Stomach (tissue), 4 donors: ENCODE results near the gene STK39.

Experiments used
- POLR2A ChIP-seq, 4 donors: fragments of 450-650 bp; IDR thresholded peaks; one replicate each; pipeline ENCODE4 v1.6.1; 2016; ENCODE audit warnings: antibody characterized with exemption in 4 of 4, control low read depth in 2 of 4, mild to moderate bottlenecking in 1 of 4, moderate library complexity in 1 of 4
- TF ChIP-seq, protein P1 (sequence below), 7 experiments: fragments of 450-650 bp in 4 of 7; fragments of 200-600 bp in 3 of 7; sonication (generic) in 3 of 7; IDR thresholded peaks; one replicate each; pipeline ENCODE4 v1.5.1; 2016 to 2019; ENCODE audit warnings: antibody characterized with exemption in 7 of 7, control low read depth in 2 of 7, mild to moderate bottlenecking in 1 of 7

DNA sequence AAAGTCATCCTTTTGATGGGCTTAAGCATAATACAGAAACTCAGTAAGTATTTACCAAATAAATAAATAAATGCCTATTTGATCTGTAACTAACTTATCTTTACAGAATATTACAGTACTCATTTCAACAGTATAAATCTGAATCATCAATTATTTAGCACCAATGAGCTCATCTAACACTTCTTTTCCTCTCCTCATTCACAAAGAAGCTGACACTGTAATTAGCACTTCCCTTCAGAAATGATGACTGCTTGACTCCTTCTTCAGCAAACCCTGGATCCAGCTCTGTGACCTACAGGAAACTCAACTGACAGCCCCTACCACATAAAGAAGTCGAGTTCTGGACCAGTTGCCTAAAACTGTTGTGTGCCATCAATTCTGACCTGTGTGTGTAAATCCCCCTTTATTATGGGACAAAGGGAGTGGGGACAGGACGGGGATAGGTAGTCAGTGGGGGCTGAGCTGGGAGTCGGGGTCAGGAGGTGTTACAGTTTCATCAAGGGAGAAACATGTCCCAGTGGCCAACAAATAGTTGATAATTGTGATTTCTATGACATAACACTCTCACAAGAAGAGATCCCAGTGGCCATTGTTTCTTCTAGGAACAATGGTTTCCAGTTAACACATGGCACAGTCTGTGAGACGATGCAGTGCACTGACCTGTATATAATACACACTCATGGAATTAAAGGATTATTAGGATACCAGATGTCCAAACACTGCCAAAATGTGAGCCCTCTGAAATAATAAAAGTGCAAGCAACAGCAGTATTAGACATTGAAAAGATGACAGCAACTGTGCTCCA, 68.7 kb downstream of the STK39 start:
- TF ChIP-seq POLR2A (IDR thresholded peaks at IDR 0.05), result no peak
- TF ChIP-seq, protein P1, sequence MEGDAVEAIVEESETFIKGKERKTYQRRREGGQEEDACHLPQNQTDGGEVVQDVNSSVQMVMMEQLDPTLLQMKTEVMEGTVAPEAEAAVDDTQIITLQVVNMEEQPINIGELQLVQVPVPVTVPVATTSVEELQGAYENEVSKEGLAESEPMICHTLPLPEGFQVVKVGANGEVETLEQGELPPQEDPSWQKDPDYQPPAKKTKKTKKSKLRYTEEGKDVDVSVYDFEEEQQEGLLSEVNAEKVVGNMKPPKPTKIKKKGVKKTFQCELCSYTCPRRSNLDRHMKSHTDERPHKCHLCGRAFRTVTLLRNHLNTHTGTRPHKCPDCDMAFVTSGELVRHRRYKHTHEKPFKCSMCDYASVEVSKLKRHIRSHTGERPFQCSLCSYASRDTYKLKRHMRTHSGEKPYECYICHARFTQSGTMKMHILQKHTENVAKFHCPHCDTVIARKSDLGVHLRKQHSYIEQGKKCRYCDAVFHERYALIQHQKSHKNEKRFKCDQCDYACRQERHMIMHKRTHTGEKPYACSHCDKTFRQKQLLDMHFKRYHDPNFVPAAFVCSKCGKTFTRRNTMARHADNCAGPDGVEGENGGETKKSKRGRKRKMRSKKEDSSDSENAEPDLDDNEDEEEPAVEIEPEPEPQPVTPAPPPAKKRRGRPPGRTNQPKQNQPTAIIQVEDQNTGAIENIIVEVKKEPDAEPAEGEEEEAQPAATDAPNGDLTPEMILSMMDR (IDR thresholded peaks at IDR 0.05), result no peak
